Activated CD8-positive, alpha-beta memory T cell treated with anti-CD3 and anti-CD28 coated beads, Interleukin-2, amount 50 U/mL, for 1 hour (primary cell): ENCODE measurements around the gene ZNF300.
"Not testable (repeated sequence)": the region's sequence is repeated elsewhere in the genome, so short reads cannot be mapped to it uniquely, and the experiment has no call there.

Experiments
- DNase-seq: peaks from one replicate; pipeline ENCODE4 v3.0.0-alpha.2; 2020; ENCODE audit errors: extremely low read depth

Gene ZNF300

GRCh38 chr5:150845185-150845859, 59.5 kb downstream of the ZNF300 start:
- not testable (repeated sequence) for DNase-seq
